ENCODE data around the gene AGAP5.
"Not testable (repeated sequence)": the region's sequence is repeated elsewhere in the genome, so short reads cannot be mapped to it uniquely, and the experiment has no call there.

The AGAP5 gene

GRCh38 chr10:73689596-73689995 lies 8.3 kb downstream of the AGAP5 start:
- not testable (repeated sequence) for DNase-seq (ENCODE audit: low read depth); H3K4me3 ChIP-seq (ENCODE audit: low read length)

- not testable (repeated sequence) for H3K4me3 ChIP-seq (ENCODE audit: low read length); DNase-seq (ENCODE audit: low read depth)
Measured at GRCh38 chr10:73687641-73688040, 10.3 kb downstream of the AGAP5 start.

- H3K4me3 ChIP-seq (ENCODE audit: low read length); DNase-seq (ENCODE audit: low read depth): not testable (repeated sequence)
Measured at GRCh38 chr10:73674546-73674945, 23.4 kb downstream of the AGAP5 start.

- not testable (repeated sequence) for DNase-seq (ENCODE audit: low read depth); H3K4me3 ChIP-seq (ENCODE audit: low read length)
Measured at GRCh38 chr10:73668378-73668777, 29.5 kb downstream of the AGAP5 start.

- H3K4me3 ChIP-seq (ENCODE audit: low read length): not testable (repeated sequence)
- peak; percentile 36 for DNase-seq (ENCODE audit: low read depth)
Measured at GRCh38 chr10:73666153-73666809, 31.6 kb downstream of the AGAP5 start.

GRCh38 chr10:73665581-73665980 lies 32.3 kb downstream of the AGAP5 start:
- H3K4me3 ChIP-seq (ENCODE audit: low read length); DNase-seq (ENCODE audit: low read depth): not testable (repeated sequence)

- not testable (repeated sequence) for H3K4me3 ChIP-seq (ENCODE audit: low read length); DNase-seq (ENCODE audit: low read depth)
Measured at GRCh38 chr10:73664156-73665040, 33.5 kb downstream of the AGAP5 start.

GRCh38 chr10:73663621-73664020 lies 34.3 kb downstream of the AGAP5 start:
- not testable (repeated sequence) for H3K4me3 ChIP-seq (ENCODE audit: low read length)
- DNase-seq (ENCODE audit: low read depth): peak; percentile 30

- H3K4me3 ChIP-seq (ENCODE audit: low read length); DNase-seq (ENCODE audit: low read depth): not testable (repeated sequence)
Measured at GRCh38 chr10:73662705-73663104, 35.2 kb downstream of the AGAP5 start.

- H3K4me3 ChIP-seq (ENCODE audit: low read length): no peak within 1 kb of the TSS
- DNase-seq (ENCODE audit: low read depth): no peak
- no peak for TF ChIP-seq CTCF (IDR thresholded peaks at IDR 0.05; ENCODE audit: insufficient read depth, low read depth, low read length, missing control alignments)
Measured at GRCh38 chr10:73655990-73656298, 42.0 kb downstream of the AGAP5 start, which contains the start of gene SYNPO2L. SYNPO2L (minus strand) TSS chr10:73656029; CDS start chr10:73655922, 107 bp downstream.

- no peak overlapping the region for H3K4me3 ChIP-seq (ENCODE audit: low read length)
- no peak for TF ChIP-seq CTCF (IDR thresholded peaks at IDR 0.05; ENCODE audit: insufficient read depth, low read depth, low read length, missing control alignments)
- DNase-seq (ENCODE audit: low read depth): peak; percentile 56
Measured at GRCh38 chr10:73655257-73655989, 42.5 kb downstream of the AGAP5 start.

GRCh38 chr10:73653701-73654100 lies 44.2 kb downstream of the AGAP5 start:
- no peak overlapping the region for H3K4me3 ChIP-seq (ENCODE audit: low read length)
- TF ChIP-seq CTCF (IDR thresholded peaks at IDR 0.05; ENCODE audit: insufficient read depth, low read depth, low read length, missing control alignments): peak; percentile 38
- DNase-seq (ENCODE audit: low read depth): peak; percentile 46
